ENCODE results near the gene DDX27.
"Not testable (repeated sequence)": the region's sequence is repeated elsewhere in the genome, so short reads cannot be mapped to it uniquely, and the experiment has no call there.

DDX27 gene

DNA sequence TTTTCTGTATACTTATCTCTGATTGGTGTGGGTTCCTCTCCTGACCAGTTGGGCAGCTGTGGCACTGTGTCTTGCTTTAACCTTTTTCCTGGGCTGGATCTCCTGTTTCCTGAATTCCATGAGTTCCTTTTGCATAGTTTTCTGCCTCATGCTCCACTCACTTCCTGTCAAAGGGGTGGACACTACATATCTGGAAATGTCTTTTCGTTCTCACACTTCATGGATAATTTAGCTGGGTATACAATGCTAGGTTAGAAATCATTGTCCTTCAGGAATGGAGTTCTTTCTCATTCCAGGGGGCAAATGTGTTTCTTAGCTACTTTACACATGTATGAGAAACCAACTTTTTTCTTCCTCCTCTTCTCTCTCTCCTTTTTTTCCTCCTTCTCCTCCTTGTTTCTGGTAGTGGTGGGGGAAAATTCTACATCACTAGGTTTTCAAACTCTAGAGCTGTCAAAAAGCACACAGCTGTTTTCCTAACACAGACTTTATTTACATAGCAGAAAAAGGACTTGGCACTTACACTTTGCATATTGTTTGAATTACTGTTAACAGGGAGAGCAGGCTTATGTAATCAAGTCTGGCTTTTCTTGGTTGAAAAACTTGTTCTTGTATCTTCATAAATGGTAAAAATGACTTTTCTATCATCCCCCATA, 9.0 kb upstream of the DDX27 start:
- DNase-seq: no peak

DNA sequence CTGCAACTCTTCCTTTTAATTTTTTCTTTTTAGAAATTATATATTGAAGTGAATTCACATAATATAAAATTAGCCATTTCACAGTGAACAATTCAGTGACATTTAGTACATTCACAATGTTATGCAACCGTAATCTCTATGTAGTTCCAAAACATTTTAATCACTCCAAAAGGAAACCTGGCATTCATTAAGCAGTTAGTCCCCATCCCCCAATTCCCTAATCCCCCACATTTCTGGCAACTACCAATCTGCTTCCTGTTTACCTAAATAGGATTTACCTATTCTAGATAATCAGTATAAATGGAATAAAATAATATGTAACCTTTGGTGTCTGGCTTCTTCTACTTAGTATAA, 8.5 kb upstream of the DDX27 start:
- no peak for DNase-seq

DNA sequence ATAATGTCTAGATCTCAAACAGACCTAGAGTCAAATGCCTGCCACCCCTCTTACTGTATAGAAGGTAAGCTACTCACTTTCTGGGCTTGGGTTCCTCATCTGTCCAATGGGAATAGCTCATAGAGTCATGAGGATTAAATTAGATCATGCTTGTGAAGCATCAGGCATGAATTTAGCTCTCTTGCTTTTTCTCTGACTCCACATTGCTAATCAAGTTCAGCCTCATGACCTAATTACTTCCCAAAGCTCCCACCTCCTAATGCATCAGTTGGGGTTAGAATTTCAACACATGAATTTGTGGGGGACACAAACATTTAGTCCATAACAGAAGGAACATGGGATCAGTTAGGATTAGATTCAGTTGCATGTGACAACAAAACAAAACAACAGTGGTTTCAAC, 4.6 kb upstream of the DDX27 start:
- DNase-seq: no peak

DNA sequence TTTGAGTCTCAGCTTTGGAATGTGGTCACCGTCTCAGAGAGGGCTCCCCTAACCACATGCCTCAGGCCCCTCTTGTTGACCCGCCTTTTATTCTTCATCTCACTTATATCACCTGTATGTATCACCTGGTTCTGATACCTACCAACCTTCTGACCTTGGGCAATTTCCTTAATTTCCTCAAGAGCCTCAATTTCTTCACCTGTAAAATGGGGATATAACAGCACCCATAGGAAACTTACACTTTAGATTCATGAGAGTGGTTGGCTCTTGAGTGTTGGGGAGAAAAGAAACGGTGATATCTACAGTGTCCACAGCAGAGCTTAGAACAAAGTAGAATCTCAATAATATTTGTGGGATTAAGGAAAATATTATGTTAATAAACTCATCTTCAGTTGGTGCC, 4.0 kb upstream of the DDX27 start:
- no peak for DNase-seq

DNA sequence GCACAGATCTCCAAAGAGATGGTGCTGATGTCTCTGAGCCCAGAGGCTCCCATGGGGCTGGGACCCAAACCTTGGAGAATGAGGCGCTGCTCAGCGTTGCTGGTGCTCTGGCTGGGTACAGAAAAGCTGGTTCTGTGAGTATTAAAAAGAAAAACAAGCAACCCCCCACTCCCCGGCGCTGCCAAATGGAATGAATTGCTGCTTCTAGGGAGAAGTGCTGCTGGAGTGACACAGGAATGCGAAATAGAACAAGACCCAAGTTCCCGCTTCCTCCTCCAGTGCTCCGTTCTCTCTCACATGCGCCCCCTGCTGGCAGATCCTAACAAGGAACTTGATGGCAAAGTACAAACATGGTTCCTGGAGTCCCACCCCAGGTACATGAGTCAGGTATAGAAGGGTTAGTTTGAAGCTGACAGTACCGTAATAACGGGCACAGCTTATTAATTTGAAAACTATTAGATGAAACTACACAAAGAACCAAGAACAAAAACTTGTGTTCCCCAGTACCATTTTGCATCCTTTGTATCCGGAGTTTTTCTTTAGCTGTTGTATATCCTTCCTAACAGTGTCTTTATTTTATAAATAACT, 2.1 kb upstream of the DDX27 start:
- DNase-seq: peak; percentile 86

DNA sequence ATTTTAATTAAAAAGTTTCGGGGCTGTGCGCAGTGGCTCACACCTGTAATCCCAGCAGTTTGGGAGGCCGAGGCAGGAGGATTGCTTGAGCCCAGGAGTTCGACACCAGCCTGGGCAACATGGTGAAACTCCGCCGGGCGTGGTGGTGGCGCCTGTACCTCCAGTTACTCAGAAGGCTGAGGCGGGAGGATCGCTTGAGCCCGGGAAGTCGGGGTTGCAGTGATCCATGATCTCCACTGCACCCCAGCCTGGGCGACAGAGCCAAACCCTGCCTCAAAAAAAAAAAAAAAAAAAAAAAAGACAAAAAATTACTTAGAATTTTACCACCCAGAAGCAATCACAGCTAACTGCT, 501 bp upstream of the DDX27 start:
- DNase-seq: not testable (repeated sequence)

DNA sequence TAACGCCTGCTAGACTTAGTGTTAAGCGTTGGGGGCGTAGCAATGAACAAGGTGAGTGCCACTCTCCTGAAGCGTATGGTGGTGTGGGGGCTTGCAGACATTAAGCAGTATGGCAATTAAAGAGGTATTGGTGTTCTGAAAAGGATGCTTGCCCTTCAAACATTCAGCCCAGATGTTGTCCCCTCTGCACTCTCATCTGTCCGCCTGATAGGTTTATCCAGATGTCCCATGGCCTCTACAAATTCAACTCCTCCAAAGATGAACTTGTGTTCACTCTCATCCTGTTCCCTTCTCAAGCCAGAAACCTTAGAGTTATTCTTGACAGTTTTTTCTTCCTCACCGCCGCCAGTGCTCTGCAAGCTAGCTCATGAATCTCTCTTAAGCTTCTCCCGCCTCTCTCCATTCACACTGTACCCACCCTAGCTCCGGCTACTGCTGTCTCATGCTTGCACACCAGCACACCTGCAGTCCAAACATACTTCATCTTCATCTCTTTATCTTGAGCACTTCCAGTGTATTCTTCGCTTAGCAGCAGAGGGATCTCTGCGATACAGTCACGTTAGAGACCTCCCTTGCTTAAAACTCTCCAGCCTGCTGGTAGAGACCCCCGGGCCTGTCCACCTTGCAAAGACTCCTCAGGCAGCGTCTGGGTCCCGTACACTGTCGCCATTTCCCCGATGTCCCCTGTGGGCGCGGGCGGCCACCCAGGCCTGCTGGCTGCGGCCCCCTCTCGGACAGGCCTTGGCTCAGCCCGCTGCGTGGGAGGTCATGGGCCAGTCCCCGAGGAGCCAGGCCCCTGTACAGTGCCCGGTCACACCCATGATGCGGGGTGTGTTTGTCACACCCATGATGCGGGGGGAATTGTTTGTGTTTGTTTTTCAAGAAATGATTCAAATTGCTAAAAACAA, 962 bp downstream of the DDX27 start:
- DNase-seq: no peak

DNA sequence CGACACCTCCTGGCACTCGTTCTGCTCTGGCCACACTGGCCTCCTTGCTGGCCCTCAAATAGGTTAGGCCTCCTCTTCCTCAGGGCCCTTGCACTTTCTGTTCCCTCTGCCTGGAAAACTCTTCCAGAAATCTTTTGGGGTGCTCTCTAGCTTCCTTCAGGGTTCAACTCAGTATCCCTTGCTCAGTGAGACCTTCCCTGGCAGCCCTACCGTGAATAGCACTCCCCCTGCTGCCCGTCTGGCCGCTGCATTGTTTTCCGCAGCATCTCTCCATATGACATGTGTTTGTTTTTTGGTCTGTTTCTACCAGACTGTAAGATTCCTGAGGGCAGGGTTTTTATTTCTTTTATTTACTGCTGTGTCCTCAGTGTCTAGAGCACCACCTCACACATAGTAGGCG, 6.7 kb downstream of the DDX27 start:
- DNase-seq: no peak

DNA sequence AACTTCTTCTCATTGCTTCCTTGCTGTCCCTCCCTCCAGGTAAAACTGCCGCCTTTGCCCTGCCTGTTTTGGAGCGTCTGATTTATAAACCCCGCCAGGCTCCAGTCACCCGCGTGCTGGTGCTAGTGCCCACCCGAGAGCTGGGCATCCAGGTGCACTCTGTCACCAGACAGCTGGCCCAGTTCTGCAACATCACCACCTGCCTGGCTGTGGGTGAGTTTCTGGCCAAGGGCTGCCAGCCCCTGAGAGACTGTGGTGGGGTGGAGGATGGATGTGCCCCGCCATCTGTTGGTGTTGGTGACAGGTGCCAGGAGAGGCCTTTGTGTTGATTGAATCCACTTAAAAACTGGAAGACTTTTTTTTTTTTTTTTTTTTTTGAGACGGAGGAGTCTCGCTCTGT, 9.5 kb downstream of the DDX27 start:
- DNase-seq: no peak

DNA sequence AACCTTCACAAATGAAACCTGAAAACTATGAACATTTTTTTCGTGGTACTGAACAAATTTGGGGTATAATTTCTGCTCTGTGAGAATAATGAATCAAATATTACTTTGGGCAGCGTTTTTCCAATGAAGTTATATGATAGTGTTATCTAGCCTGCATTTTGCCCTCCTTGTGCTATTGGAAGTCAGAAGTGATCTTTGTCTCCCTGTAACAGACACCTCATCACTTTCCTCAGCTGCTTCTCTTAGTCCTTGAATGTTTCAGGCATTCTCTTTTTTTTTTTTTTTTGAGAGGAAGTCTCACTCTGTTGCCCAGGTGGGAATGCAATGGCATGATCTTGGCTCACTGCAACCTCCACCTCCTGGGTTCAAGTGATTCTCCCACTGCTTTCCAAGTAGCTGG, 10.2 kb downstream of the DDX27 start:
- no peak for DNase-seq

DNA sequence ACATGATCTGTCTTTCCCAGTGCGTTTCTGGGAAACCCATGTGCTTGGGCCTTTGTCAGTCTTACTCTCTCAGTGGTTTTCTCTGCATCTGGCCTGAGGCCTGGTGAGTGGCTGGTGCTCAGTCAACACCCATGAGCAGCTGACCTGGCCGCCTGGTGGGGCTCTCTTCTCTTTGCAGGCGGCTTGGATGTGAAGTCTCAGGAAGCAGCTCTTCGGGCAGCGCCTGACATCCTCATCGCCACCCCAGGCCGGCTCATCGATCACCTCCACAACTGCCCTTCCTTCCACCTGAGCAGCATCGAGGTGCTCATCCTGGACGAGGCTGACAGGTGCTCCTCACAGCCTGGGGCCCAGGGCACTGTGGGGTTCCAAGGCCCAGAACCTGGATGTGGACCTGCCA, 10.8 kb downstream of the DDX27 start:
- DNase-seq: no peak

DNA sequence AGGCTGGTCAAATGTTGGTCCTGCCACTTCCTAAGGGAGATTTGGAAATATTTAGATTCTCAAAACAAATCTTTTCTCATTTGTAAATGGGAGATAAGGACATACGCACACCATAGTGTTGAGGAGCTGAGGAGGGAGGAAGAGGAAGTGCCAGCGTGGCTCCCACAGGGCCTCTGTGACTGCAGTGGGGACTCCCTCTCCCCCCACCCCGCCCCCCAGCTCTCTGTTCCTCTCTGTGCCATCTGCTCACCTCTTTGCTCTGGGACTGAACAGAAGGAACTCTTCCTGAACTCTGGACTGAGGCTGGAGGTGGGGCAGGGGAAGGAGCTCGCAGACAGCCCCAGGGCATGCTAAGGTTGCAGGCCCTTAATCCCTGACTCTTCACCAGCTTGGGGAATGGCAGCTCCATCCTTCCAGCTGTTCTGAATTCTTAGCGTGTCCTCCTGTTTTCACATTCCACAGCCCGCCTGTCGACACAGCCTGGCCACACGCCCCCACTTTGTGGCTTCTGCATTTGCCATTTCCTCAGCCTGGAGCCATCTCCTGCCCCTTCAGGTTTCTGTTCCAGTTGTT, 11.4 kb downstream of the DDX27 start:
- no peak for DNase-seq

DNA sequence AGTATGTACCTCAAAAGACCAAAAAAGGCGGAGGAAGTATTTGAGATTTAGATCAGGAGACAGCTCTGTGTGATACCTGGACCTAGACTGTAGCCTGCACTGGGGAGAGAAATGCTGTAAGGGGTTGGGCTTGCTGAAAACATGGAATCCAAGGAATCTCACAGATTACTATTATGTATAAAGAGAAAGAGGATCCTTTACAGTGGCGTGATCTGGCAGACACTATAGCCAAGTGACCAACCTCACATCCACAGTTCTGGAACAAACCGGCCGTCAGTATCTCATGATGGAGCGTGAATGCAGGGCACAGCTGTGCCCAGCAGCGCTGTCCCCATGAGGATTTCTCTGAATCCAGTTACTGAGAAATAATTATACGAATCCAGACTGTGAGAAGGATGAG, 12.3 kb downstream of the DDX27 start:
- no peak for DNase-seq

DNA sequence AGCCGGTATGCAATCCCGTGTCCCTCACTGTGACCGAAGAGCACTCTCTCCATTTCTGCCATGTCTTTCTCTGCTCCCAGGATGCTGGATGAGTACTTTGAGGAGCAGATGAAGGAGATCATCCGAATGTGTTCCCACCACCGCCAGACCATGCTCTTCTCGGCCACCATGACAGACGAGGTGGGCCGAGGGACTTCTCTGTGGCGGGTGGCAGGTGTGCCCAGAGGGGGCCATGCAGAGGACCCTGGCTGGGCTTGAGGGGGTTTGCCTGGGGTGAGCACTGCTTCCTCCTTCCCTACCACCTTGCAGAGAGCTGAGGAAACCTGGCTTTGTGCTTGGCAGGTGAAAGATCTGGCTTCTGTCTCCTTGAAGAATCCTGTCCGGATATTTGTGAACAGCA, 14.0 kb downstream of the DDX27 start:
- DNase-seq: no peak

DNA sequence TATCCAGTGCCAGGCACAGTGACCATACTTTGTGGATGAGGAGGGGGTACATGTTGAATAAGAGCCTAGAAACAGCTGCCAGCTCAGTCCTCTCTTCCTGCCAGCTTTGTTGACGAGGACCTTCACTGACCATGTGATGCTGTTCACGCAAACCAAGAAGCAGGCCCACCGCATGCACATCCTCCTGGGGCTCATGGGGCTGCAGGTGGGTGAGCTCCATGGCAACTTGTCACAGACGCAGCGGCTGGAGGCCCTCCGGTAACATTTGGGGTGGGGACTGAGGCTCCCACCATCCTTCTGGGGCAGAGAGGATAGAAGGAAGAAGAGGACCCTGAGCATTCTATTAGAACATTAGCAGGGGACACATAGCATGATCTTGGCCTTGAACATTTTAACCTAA, 15.6 kb downstream of the DDX27 start:
- DNase-seq: no peak

DNA sequence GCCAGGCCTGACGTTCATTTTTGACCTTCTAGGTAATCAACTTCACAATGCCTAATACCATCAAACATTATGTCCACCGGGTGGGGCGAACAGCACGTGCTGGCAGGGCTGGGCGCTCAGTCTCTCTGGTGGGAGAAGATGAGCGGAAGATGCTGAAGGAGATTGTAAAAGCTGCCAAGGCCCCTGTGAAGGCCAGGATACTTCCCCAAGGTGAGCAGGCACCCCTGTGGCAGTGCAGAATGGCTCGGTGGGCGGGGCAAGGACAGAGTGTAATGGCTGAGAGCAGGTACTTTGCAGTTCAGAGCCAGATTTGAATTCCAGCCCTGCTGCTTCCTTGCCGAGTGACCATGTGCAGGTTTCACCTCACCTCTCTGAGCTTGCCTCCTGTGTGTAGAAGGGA, 17.1 kb downstream of the DDX27 start:
- DNase-seq: no peak

DNA sequence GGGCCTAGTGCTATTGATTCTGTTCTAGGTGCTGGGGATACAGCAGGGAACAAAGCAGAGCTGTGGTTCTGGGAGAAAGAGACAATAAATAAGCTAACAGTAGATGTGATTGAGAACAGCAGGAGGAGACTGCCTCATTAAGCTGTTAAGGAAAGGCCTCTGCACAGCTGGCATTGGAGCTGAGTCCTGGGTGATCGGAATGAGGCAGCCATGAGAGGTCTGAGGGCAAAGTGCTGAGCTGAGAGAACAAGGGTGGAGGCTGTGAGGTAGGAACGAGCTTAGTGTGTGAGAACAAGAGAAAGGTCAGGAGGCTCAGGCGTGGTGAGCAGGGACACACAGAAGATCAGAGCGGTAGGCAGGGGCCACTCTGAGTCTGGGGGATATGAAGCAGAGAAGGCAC, 18.3 kb downstream of the DDX27 start:
- DNase-seq: no peak

DNA sequence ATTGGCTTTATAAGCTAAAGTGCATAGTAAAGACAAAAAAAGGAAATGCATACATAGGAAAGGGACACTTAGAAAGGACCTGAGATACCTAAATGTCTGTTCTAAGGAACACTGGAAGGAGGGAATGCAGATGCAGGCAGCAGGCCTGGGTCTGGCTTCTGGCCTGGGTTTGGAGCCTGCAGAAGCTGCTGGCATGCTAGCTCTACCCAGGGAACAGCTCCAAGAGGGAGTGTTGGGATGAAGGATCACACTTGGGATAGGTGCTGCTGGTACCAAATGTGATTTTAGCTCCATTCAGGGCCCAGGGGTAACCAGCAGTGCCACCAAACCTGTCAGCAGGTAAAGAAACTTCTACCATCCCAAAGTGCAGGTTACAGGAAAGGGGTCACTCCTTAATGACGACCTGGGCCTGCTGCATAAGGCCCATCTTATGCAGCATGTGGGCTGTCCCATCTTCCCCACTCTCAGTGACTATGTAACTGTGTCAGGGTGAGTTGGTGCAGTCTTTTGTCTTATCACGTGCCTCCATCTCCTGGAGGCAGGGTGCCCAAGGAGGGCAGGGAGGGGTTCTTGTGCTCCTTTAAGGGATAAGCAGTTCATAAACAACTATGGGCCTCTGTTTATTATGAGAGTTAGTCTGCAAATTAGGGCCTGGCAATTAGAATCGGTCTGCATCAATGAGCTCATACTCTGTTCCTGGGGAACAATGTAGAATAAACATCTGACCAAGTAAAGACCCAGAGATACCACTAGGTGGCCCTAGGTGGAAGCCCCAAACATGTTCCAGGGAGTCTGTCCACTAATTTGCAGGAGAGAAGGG, 26.9 kb downstream of the DDX27 start:
- peak; percentile 26 for DNase-seq

DNA sequence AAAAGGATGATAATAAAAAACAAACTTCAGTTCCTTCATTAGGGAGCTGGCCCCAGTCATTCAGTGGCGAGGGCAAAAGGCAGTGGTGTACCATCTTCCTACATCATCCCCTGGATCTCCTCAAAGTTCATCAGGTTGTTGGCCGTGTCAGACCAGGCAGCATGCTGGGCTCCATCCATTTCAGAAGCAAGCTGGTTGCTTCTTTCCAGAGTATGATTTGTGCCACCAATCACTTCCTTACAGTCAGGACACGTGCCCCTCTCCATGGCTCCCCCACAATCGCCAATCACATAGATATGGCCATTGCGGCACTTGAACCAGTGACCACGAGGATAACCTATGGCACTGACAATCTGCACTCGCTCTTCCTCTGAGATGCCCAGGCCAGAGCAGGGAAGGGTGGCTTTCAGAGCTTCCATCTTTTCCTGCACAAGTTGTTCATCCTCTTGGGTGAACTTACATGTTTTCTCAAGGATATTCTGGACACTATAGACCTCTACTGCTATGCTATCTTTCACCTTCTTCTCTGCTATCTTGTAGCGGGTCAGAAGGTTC, 28.0 kb downstream of the DDX27 start:
- no peak for DNase-seq

DNA sequence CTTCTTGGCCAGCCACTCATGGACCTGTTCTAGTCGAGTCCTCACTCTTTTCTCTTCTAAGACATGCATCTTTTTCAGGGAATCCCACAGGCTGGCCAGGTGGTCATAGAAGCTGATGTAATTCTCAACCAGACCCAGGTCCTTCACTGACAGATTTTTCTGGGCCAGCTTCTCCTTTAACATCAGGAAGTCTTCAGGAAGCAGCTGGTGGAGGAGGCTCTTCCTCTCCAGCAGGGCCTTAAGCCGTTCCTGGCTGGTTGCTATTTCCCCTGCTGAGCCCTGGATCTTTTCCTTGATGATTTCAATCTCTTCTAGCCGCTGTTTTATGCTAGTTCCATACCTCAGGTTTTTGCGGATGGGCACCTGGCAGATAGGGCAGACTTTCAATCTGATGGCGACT, 28.6 kb downstream of the DDX27 start:
- no peak for DNase-seq

DNA sequence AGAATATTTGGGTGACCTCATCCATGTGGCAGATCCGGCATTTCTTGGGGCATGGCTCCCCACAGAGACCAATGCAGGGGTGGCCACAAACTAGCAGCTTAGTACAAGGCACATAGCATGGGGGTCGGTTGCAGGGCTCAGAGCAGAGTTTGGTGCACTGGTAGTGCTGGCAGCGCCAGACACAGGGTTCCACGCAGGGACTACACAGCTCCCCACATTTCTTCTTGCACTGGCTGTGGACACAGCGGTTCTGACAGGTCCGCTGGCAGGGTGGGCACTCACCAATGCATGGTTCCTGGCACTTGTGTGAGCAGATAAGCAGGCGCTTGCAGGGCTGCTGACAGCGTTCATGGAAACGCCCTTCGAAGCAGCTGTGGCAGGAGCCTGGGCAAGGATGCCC, 29.1 kb downstream of the DDX27 start:
- no peak for DNase-seq

DNA sequence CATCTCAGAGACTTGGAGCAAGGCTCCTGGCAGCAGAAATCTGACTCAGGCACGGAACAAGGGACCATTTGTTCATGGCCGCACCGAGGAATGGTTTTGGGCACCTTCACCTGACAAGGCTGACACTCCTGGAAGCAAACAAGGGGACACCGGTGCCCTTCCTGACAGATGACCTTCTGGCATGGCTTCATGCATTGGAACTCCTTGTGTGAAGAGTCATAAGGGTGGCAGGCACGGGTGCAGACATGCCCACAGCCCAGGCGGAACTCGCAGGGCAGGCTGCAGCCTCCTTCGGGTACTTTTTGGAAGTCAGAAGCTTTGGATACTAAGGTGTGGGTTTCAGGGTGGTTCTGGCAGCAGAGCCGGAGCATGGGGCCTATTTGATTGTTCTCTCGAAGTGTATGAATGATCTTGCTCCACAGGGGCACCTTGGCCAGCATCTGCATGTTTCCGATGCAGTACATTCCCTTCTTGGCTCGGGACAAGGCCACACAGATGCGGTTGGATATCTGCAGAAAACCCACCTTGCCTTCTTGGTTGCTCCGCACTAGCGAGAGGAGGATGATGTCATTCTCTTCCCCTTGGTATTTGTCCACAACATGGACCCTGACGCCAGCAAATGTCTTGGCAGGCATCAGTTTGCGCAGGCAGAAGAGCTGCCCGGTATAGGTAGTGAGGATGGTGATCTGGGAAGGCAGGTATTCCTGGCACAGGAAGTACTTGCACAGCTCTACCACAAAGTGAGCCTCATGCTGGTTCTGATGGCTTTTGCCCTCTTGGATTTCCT, 29.9 kb downstream of the DDX27 start:
- DNase-seq: no peak

Measured in retina (tissue), 1 donor.